Camera-type eye (tissue), 1 donor: ENCODE measurements around the gene KIAA0753. TPM values are rescaled to one million over a fixed set of nuclear protein-coding genes. Genes with fewer than 3 reads are reported as not detected.

Source experiments
- total RNA-seq: library from RNA; depleted of rRNA; stranded (reverse); fragments of >200 nt; gene quantifications from one replicate; pipeline ENCODE4 v1.2.3, GENCODE V29; 2014

Gene KIAA0753
- 39.4 TPM for total RNA-seq

GRCh38 chr17:6640536-6641246 lies at the start of gene KIAA0753, which contains the start of gene TXNDC17:
Gene KIAA0753, minus strand, starts transcription at chr17:6640711. Its CDS starts 5,608 bp downstream, at chr17:6635103.
Gene TXNDC17, plus strand, starts transcription at chr17:6641060. Its CDS starts 23 bp downstream, at chr17:6641083.

GRCh38 chr17:6651354-6651918 lies 10.9 kb upstream of the KIAA0753 start, which contains the start of the genes C17orf100 and MED31:
Gene C17orf100, plus strand, starts transcription at chr17:6651762. Its CDS starts 152 bp downstream, at chr17:6651914.
Gene MED31, minus strand, starts transcription at chr17:6651605. Its CDS starts 77 bp downstream, at chr17:6651528.

GRCh38 chr17:6556121-6557039 lies 84.1 kb downstream of the KIAA0753 start, which contains the start of gene PITPNM3:
Gene PITPNM3, minus strand, starts transcription at chr17:6556555. Its CDS starts 149 bp downstream, at chr17:6556406.

Other genes starting within 250 kb of the KIAA0753 start
- 335 TPM for gene AIPL1, start 205.6 kb downstream of the KIAA0753 start, total RNA-seq
- 9.8 TPM for gene PIMREG, start 196.3 kb downstream of the KIAA0753 start, total RNA-seq
- gene PITPNM3, start 84.2 kb downstream of the KIAA0753 start, total RNA-seq: 5.3 TPM
- 39.1 TPM for gene TXNDC17, start 349 bp upstream of the KIAA0753 start, total RNA-seq
- 8.6 TPM for gene MED31, start 10.9 kb upstream of the KIAA0753 start, total RNA-seq
- 3.5 TPM for gene C17orf100, start 11.1 kb upstream of the KIAA0753 start, total RNA-seq
- gene SLC13A5, start 72.7 kb upstream of the KIAA0753 start, total RNA-seq: 3.6 TPM
- 30.8 TPM for gene XAF1, start 115.3 kb upstream of the KIAA0753 start, total RNA-seq
- gene FBXO39, start 135.5 kb upstream of the KIAA0753 start, total RNA-seq: 0.22 TPM
- 2.3 TPM for gene TEKT1, start 191.0 kb upstream of the KIAA0753 start, total RNA-seq